GM19324 (cell line): ENCODE data around the gene SSR4.
"Not testable (repeated sequence)": the region's sequence is repeated elsewhere in the genome, so short reads cannot be mapped to it uniquely, and the experiment has no call there.

Source experiments
- ATAC-seq: cut with Tn5 transposase; IDR thresholded peaks from one replicate; pipeline ENCODE4 v1.9.1; 2021; ENCODE audit warnings: mild to moderate bottlenecking, moderate library complexity; ENCODE audit not compliant: unreplicated experiment, low FRiP score

Gene SSR4

DNA sequence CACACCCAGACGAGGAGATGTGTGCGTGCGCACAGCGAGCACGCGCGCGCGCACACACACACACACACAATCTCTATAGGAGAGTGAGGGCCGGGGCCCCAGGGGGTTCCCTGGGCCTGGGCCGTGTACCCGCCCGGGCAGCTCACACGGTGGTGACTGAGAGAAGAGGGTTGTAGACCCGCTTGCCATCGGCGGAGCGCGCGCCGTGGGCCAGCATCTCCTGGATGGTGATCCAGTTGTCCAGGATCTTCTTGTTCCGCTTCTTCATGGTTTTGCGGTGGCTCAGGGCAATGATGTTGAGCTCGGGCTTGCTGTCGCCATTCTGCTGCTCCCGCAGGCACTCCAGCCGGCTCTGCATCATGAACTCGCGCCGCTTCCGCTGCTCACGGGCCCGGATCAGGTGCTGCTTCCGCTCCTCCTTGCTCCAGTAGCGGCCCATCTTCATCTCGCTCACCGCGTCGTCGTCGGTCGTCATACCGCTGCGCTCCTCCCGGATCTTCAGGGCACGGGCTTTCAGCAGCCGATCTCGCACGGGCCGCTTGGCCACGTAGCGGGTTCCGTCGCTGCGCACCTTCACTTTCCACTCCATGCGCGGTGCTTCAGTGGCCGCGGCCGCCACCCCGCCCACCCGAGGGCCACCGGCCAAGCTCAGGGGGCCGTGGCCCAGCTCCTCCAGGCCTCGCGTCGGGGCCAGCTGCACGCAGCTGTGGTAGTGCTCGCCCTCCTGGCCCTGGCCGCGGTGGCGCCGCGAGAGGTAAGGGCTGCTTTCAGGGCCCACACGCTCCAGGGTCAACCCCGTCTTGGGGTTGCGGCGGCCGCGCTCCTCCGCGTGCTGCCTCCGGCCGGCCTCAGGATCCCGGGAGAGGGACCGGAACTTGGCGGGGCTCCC lies 9.0 kb downstream of the SSR4 start:
- ATAC-seq: no peak

DNA sequence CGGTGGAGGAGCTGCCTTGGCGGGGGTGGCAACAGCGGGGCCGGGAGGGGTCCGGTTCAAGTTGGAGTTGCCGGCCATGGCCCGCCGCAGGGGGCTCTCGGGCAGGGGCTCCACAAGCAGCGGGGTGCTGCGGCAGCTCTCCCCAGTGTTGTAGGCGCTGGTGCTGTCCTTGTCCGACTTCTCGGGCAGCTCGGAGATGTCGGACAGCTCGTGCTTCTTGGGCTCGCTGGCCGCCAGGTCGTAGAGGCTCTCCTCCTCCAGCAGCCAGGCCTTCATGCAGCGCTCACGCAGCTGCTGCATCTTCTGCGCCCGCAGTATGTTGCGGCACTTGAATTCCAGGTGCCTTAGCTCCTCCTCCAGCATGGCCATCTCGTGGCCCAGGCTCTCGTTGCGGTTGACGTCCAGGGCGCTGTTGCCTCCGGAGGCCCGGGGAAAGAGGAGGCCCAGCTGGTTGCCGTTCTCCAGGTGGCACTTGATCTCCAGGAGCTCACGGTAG lies 9.7 kb downstream of the SSR4 start:
- ATAC-seq: no peak

GRCh38 chrX:153804621-153805020 lies 10.2 kb downstream of the SSR4 start:
- no peak for ATAC-seq

GRCh38 chrX:153805436-153805835 lies 11.0 kb downstream of the SSR4 start:
- no peak for ATAC-seq

GRCh38 chrX:153806999-153807575 lies 12.6 kb downstream of the SSR4 start:
- no peak for ATAC-seq

DNA sequence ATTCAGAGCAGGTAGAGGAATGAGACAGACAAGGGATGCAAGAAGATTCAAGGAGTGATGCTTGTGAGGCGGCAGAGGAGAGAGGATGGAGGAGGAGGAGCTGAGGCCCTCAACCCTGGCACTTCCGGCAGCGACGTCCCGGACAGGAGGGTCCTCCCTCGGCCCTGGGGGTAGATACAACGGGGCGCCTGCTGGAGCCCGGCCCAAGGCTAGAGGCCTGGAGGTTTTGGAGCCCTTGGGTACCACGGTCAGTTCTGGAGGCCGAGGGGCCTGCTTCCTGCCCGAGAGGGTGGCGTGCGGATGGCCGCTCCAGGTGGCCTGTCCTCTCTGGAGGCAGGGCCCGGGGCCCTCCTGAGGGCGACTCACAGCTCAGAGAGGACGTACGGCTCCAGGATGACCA lies 13.5 kb downstream of the SSR4 start:
- ATAC-seq: no peak

GRCh38 chrX:153812220-153812619 lies 17.8 kb downstream of the SSR4 start:
- ATAC-seq: no peak

GRCh38 chrX:153813161-153813560 lies 18.7 kb downstream of the SSR4 start:
- ATAC-seq: no peak

GRCh38 chrX:153814591-153815315 lies 20.3 kb downstream of the SSR4 start:
- no peak for ATAC-seq

- no peak for ATAC-seq
These were observed 22.6 kb downstream of the SSR4 start for GRCh38 chrX:153816831-153817690.

DNA sequence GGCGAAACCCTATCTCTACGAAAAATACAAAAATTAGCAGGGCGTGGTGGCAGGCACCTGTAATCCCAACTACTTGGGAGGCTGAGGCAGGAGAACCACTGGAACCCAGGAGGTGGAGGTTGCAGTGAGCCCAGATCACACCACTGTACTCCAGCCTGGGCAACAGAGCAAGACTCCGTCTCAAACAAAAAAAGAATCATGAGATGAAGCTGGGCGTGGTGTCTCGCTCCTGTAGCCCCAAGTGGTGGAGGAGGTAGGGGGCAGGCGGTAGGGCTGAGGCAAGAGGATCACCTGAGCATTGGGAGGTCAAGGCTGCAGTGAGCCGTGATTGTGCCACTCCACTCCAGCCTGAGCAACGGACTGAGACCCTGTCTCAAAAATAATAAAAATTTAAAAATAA lies 23.6 kb downstream of the SSR4 start:
- not testable (repeated sequence) for ATAC-seq

- ATAC-seq: no peak
These were observed 24.3 kb downstream of the SSR4 start for GRCh38 chrX:153818571-153819383.

DNA sequence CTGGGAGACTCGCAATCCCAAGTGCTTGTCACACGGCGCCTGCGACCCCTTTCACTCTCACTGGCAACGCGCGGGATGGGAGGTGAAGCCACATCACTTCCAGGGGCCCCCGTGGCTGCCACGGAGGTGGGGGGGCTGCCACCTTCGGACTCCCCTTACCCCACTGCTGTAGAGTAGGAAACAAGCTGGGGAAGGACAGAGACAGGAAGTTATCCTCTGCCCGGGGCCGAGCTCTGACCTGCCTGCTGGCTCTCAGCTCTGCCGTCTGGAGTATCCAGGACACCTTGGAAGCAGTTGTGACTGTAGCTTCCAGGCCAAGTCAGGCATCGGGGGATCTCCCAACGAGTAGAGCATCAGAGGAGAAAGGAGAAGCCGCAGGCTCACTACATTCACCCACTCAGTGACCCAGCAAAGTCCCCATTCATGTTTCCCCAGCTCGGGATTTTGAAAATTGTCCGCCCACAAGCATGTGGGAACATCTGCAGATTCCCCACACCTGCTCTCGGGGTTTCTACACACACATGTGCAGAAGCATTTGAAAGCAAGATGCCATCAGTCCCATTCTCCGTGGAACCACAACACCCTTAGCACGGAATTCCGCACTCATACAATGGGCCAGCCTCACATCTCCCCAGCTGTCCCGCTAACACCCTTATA lies 25.0 kb downstream of the SSR4 start:
- ATAC-seq: no peak

- no peak for ATAC-seq
These were observed 26.1 kb downstream of the SSR4 start for GRCh38 chrX:153820601-153821000.

GRCh38 chrX:153821066-153821465 lies 26.6 kb downstream of the SSR4 start:
- no peak for ATAC-seq

DNA sequence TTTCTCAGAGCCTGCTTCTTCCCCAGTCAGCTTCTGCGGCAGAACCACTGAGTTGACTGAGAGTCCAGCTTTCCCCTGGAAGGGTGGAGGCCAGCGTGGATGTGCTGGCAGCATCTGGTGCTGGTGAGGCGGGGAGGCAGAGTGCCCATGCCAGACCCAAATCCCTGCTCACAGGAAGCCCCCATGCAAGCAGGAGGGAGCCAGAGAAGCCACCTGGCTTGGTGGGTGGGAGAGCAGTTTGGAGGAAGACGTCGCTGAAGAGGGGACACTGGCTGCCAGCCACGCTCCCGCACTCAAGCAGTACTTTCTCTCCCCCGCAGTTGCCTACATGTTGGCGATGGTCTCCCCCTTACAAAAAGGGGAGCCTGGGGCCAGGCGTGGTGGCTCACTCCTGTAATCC lies 29.9 kb downstream of the SSR4 start:
- ATAC-seq: no peak

- no peak for ATAC-seq
These were observed 30.6 kb downstream of the SSR4 start for GRCh38 chrX:153825042-153825441.

- ATAC-seq: no peak
These were observed 32.5 kb downstream of the SSR4 start for GRCh38 chrX:153827016-153827415.

- ATAC-seq: no peak
These were observed 33.4 kb downstream of the SSR4 start for GRCh38 chrX:153827903-153828302.
